ENCODE data around the gene PRKCB.

The PRKCB gene

DNA sequence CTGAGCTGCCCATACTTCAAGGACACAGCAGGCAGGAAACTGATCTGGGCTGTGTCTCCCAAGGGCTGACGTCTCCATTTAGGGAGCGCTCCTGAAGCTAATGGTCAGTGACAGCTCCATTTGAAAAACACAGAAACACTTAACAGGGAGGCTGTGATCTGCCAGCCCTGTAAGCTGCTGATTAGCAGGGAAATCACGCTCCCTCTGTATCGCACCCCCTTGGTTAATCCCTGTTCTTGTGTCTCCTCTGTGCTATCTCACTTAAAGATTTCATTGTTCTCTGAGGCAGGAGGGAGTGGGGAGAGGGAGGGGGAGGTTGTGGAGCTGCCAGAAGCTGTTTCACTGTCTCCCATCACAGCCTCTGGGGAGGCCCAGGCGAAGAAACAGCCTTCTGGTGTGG, 372.9 kb downstream of the PRKCB start:
- TF ChIP-seq, protein P1, sequence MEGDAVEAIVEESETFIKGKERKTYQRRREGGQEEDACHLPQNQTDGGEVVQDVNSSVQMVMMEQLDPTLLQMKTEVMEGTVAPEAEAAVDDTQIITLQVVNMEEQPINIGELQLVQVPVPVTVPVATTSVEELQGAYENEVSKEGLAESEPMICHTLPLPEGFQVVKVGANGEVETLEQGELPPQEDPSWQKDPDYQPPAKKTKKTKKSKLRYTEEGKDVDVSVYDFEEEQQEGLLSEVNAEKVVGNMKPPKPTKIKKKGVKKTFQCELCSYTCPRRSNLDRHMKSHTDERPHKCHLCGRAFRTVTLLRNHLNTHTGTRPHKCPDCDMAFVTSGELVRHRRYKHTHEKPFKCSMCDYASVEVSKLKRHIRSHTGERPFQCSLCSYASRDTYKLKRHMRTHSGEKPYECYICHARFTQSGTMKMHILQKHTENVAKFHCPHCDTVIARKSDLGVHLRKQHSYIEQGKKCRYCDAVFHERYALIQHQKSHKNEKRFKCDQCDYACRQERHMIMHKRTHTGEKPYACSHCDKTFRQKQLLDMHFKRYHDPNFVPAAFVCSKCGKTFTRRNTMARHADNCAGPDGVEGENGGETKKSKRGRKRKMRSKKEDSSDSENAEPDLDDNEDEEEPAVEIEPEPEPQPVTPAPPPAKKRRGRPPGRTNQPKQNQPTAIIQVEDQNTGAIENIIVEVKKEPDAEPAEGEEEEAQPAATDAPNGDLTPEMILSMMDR (IDR thresholded peaks at IDR 0.05; ENCODE audit: control insufficient read depth, insufficient read depth, low read depth, low read length, missing control alignments): no peak
- no peak overlapping the region for H3K4me3 ChIP-seq (ENCODE audit: control insufficient read depth, low read depth, low read length)
- DNase-seq (ENCODE audit: low read depth): no peak

GRCh38 chr16:24214992-24215391, 379.2 kb downstream of the PRKCB start:
- TF ChIP-seq, protein P1 (IDR thresholded peaks at IDR 0.05; ENCODE audit: control insufficient read depth, insufficient read depth, low read depth, low read length, missing control alignments): no peak
- H3K4me3 ChIP-seq (ENCODE audit: control insufficient read depth, low read depth, low read length): no peak overlapping the region
- DNase-seq (ENCODE audit: low read depth): no peak

DNA sequence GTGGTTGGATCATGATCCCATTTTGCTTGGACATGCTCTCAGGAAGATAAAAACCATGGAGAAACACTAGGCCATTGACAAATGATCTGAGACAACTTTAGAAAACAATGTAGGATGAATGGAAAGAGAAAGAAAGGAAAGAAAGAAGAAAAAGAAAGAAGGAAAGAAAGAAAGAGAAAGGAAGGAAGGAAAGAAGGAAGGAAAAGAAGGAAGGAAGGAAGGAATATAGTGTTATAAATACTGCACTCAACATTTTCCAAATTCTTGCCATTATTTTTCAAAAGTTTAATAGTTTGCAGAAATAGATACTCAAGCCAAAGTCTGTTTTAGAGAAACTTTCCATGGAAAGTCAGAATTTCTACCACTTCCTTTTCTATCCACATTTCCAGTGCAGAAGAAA, 381.2 kb downstream of the PRKCB start:
- TF ChIP-seq, protein P1 (IDR thresholded peaks at IDR 0.05; ENCODE audit: control insufficient read depth, insufficient read depth, low read depth, low read length, missing control alignments): no peak
- DNase-seq (ENCODE audit: low read depth): no peak
- no peak overlapping the region for H3K4me3 ChIP-seq (ENCODE audit: control insufficient read depth, low read depth, low read length)

GRCh38 chr16:24217461-24217860, 381.7 kb downstream of the PRKCB start:
- TF ChIP-seq, protein P1 (IDR thresholded peaks at IDR 0.05; ENCODE audit: control insufficient read depth, insufficient read depth, low read depth, low read length, missing control alignments): no peak
- no peak for DNase-seq (ENCODE audit: low read depth)
- no peak overlapping the region for H3K4me3 ChIP-seq (ENCODE audit: control insufficient read depth, low read depth, low read length)

DNA sequence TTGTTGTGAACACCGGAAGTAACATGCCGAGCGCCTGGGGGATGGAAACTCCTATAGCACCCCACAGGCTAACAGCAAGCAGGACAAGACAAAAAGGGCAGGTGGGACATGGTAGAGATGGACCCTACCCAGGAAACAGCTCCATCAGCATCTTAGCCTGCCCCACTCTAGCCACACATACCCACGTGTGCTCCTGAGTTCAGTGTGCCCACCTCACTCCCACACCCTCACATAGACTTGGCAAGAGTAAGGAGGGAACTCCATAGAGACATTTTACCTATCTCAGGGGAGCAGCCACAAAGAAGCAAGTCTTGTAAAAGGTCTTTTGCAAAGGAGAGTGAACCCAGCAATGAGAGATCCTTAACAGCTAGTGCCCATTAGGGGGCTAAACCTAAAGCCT, 382.5 kb downstream of the PRKCB start:
- TF ChIP-seq, protein P1 (IDR thresholded peaks at IDR 0.05; ENCODE audit: control insufficient read depth, insufficient read depth, low read depth, low read length, missing control alignments): no peak
- no peak for DNase-seq (ENCODE audit: low read depth)
- no peak overlapping the region for H3K4me3 ChIP-seq (ENCODE audit: control insufficient read depth, low read depth, low read length)

DNA sequence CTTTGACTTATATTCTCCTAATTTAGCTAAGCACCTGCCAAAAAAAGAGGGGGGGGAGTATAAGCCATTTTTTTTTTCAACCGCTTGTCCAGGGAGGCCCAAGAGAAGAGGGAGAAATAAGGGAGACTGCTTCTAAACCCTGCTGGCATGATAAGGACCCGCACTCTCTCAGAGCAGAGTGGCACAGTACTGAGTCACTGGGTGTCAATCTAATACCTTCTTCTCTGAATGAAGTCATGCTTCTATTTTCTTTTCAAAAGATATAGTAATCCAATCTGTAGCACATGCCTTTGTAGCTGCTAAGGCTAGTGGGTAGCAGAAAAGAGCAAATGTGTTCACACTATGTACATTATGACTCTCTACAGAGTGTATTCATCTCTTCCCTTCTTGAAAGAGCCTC, 385.4 kb downstream of the PRKCB start:
- no peak for DNase-seq (ENCODE audit: low read depth)
- TF ChIP-seq, protein P1 (IDR thresholded peaks at IDR 0.05; ENCODE audit: control insufficient read depth, insufficient read depth, low read depth, low read length, missing control alignments): no peak
- no peak overlapping the region for H3K4me3 ChIP-seq (ENCODE audit: control insufficient read depth, low read depth, low read length)

- TF ChIP-seq, protein P1 (IDR thresholded peaks at IDR 0.05; ENCODE audit: control insufficient read depth, insufficient read depth, low read depth, low read length, missing control alignments): no peak
- no peak overlapping the region for H3K4me3 ChIP-seq (ENCODE audit: control insufficient read depth, low read depth, low read length)
Measured at GRCh38 chr16:24228514-24228913, 392.7 kb downstream of the PRKCB start.

More at GRCh38 chr16:24228514-24228913, 392.7 kb downstream of the PRKCB start:
- DNase-seq (ENCODE audit: low read depth): no peak
